Frontal cortex (tissue), 4 donors: ENCODE results near the gene PRKCB. TPM values are rescaled to one million over a fixed set of nuclear protein-coding genes. Genes with fewer than 3 reads are reported as not detected.
A peak's percentile ranks its signal among the peaks of the same experiment; 100 is the strongest.

Experiments
- DNase-seq, 2 donors: peaks; one replicate each; pipeline ENCODE4 v3.0.0; 2012; ENCODE audit warnings: low spot score in 2 of 2
- FAIRE-seq: peaks from 2 replicates; lab custom pipeline; 2012; peaks lifted over from hg19 to GRCh38; lab: Jason Lieb, UNC
- total RNA-seq: library from RNA; depleted of rRNA; stranded (reverse); fragments of >200 nt; gene quantifications from one replicate; pipeline ENCODE4 v1.2.3, GENCODE V29; 2014
- donor health status: control.
- donor health status: control.
- donor health status: control.

The PRKCB gene
- total RNA-seq, 1 donor from 2014 or later = 49.3 TPM

DNA sequence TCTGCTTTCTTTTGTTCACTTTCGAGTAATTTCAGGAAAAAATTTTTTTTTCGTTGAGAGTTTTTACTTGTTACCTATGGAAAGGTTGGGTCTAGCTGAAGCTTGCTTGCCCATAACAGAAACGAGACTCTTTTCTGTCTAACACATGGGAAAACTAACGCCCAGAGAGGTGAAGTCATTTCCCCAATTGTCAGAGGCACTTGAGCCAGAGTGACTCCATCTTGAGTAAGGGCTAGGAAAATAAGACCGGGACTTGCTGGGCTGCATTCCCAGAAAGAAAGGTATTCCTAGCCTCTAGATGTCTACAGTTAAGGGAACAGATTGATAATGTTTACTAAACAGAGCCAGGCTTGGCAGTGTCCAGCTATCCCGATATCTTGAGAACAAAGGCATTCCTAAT is 26.8 kb downstream of the PRKCB start:
- FAIRE-seq = no peak
- DNase-seq = no peak

DNA sequence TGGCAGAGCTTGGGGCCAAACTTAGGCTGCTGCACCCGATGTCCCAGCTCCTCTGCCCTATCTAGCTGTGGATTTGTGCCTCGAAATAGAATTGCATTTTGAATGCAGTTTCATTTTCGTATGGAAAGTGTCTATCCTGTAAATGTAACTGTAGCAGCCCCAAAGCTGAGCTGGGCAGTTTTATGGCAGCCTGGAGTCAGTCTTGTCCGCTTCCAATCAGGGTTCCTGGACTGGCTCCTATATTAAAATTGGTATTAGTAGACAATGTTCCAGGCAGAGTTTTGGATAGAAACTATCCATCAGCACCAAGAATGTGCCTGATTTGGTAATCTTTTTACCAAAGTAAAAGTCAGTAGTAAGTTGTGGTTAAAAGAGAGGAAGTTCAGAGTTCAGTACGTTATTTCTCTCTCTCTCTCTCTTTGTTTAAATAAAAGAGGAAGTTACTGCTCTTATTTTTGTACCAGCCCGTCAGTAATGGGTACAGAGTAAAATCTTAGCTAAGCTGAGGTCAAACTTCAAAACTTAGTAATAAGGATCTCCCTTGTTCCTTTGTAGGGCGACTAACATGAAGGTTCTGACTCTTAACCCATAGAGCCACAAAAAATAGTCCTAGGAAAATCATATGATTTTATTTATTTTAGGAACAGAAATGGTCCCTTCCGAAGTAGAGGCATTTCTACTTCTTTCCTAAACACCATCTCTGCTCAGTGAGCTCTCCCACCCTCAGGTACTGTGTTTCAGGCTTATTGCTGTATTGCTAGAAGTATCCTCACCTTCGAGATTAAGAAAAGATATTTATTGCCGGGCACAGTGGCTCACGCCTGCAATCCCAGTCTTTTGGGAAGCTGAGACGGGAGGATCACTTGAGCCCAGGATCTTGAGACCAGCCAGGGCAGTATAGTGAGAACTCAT is 28.0 kb downstream of the PRKCB start:
- FAIRE-seq (no peak), DNase-seq (no peak)

DNA sequence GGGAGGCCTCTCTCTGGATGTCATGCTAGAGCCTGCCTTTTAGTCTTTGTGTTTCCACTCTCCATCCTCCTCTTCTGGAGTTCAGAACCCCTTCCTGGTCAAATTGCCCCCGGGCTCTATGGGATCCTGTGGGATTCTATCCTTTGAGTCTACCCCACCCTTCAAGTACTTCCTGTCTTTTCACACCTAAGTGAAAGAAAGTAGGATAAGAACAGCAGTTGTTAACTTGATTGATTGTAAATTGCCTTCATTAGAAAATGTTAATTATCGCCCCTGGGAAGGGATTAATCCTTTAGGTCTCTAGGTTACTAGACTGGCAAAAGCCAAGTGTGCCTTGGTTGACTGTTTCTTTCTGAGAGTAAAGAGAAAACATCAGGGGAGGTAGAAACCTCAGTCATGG is 30.1 kb downstream of the PRKCB start:
- FAIRE-seq (no peak), DNase-seq (no peak)

DNA sequence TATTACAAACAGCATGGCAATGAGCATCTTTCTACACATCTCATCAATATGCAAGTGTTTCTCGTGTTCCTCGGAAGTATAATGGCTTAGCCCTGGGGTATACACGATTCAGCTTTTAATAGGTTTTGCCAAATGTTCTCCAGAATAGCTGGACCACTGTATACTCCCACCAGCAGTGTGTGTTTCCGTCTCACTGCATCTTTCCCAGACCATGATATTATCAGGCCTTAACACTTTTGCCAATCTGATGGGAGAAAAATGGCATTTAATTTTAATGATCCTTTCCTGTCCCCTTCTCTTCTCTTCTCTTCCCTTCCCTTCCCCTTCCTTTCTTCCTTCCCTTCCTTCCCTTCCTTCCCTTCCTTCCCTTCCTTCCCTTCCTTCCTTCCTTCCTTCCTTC is 30.8 kb downstream of the PRKCB start:
- DNase-seq = no peak
- FAIRE-seq = no peak

DNA sequence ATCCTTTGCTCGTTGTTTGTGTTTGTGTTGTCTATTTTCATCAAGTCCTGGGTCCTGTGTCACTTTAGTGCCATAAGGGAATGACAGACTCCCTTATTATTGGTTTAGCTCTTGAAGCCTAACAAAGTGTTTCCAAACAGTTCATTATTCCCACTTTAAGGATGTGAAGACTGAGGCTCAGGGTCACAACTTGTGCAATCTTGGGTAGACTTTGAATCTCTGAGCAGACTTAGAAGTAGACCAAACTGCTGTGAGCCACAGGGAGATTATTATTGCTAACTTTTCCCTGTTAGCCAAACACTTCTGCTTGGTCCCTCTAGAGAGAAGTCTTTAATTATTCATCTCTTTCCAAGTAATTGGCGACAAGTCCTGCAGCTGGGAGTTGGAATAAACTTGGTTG is 31.8 kb downstream of the PRKCB start:
- no peak for DNase-seq
- no peak for FAIRE-seq

DNA sequence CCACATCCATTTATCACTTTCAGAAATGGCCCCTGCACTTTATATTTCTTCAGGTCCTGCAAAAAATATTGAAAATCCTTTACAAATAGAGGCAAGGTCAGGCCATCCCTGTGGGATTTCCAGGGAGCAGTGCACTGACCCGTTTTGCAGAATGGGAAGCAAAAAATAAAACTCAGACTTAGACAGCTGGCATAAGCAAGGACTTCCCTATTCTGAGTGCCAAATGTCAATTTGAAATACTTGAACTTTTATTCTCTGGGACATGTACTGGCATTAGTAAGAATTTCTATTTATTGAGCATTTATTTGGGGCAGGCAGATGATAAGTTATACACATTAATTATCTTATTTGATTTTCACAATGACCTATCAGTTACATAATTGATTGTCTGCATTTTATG is 32.4 kb downstream of the PRKCB start:
- no peak for FAIRE-seq
- no peak for DNase-seq

DNA sequence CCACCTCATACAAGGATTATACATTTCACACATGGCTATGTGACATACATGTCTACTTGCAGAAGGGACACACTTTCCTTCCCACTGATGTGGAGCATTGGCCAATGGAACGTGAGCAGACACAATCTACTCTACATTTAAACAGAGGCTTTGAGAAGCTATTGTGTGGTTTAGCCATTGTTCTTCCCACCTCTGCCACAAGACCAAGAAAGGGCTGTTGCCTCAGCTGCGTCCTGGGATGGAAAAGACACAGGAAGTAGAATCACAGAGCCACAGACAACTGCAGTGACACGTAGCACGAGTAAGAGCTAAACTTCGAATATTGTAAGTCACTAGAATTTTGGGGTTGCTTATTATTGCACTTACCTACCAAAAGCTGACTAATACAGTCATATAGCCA is 33.3 kb downstream of the PRKCB start:
- FAIRE-seq = no peak

DNA sequence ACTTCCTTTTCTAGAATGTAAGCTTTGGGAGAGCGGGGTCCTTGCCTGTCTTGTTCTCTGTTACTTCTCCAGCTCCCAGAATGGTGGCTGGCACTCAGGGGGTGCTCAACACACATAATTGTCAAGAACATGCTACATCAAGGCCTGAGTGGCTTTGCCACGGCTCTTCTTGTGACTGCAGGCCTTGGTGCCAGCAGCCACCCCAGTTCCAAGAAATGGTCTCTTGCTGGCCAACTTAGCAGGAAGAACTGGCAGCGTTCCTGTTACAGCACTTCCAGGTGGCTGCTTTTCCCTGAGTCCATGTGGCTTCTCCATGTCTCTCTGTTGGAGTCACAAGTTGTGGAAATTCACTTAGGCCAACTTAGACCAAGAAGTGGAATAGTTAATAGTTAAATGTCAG is 36.1 kb downstream of the PRKCB start:
- no peak for DNase-seq
- FAIRE-seq = no peak

More for the DNA sequence above, 33.3 kb downstream of the PRKCB start:
- no peak for DNase-seq

DNA sequence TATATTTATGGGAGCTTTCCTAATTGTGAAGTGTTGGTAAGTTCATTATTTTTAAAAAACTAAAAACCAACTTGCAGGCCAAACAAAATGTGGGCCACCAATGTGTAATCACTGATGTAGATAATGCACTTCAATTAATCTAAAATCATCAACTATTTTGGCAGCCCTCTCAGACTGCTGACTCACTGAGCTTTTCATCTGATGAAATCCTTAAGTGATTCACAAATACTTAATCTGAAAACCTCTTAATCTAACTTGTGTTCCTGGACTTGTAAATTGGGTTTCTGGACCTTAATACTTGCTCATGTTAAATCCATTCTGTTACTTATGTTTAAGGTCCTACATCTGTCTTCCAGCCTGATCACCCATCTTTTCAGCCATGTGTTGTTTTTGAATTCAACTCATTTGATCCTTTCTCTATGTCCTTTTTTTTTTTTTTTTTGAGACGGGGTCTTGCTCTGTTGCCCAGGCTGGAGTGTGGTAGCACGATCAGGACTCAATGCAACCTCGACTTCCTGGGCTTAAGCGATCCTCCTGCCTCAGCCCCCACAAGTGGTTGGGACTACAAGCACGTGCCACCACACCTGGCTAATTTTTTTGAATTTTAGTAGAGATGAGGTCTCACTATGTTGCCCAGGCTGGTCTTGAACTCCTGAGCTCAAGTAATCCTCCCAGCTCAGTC is 39.0 kb downstream of the PRKCB start:
- FAIRE-seq (no peak), DNase-seq (peak in 1 of 2 donors; percentile 18)

DNA sequence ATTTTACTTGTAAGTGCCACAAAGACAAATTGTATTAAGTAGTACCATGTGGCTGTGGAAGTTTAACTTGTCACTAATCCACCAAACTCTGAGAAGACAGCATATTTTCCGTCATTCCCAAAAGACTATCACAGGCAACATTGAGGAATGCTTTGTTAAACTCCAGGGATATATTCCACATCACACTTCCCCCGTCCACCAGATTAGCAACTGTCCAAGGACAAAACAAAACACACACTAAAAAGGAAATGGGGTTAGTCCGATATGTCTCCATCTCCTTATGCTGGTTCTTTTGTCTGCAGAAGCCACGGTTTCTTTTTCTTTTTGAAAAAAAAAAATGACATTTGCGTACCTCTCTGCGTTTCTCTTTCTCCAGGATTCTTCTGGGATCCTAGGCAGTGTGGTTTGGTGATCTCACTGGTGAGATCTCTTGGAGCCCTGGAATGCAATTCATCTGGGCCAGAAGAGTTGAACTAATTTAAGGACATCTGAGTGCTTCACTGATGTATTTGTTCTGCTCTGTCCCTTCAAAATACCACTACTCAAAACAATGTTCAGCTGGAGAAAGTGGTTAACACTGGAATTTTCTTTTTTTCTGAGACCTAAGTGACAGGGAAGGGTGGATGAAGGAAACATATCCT is 40.6 kb downstream of the PRKCB start:
- FAIRE-seq = no peak
- DNase-seq = no peak

DNA sequence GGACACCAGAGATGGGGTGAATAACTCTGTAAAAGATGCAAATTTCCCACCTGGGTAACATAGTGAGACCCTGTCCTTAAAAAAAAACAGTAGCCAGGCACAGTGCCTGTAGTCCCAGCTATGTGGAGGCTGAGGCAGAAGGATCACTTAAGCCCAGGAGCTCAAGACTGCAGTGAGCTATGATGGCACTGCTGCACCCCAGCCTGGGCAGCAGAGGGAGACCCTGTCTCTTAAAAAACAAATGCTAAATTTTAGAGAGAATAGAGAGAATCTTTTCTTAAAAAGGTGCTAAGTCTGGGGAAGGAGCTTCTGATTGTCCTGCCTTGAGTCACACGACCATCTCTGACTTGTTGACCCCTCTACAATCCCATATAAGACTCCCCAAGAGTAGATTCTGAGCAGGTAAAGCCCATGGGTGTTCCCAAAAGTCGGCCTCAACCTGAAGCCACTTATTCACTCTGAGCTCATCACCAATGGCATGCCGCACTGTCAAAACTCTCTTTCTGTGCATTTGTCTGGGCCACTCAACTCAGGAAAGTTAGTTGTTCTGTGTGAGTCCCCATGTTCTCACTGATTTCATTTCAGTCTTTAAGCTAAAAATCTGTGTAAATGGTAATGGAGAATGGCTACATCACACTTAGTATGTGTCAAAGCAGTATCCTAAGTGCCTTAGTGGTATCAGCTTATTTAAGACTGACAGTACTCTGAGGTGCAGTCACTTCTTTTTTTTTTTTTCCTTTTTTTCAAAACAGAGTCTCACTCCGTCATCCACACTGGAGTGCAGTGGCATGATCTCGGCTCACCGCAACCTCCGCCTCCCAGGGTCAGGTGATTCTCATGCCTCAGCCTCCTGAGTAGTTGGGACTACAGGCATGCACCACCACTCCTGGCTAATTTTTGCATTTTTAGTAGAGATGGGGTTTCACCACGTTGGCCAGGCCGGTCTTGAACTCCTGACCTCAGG is 41.6 kb downstream of the PRKCB start:
- DNase-seq (no peak), FAIRE-seq (no peak)

DNA sequence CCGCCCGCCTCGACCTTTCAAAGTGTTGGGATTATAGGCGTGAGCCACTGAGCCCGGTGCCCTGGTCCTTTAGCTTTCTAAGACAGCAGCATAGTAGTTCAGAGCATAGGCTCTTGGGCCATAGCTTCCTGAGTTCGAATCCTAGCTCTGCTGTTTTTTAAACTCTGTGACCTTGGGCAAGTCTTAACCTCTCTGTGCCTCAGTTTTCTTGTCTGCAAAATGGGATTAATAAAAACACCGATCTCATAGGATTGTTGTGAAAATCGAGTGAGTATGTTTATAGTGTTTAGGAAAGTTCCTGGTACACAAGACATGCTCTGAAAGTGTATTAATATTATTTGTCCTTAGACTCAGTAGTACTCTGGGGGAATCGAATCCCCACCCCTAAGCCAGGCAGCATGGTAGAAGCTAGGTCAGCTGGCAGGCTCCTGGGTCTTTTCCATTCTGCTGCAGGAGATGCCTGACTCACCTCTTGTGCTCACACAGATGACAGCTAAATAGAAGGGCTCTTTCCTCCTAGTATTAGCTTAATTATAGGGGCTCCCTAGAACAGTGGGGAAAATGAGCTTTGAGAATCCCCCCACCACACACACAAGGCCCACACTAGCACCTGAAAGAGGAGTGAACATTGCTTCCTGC is 44.1 kb downstream of the PRKCB start:
- no peak for DNase-seq
- FAIRE-seq = no peak

DNA sequence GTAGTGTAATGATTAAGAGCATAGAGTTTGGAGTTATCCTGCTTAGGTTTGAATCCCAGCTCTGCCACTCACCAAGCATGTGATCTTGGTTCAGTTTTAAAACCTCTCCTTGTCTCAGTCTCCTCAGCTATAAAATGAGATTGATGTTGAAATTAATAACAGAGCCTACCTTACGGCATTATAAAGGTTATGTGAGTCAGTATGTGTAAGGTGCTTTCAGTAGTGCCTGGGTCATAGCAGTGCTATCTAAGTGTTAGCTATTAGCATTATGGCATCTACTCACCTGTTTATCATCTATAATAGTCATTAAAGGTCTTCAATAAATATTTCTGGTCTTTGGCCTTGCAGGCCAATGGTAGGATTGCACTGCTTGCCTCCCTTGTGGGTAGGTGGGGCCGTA is 53.4 kb downstream of the PRKCB start:
- no peak for DNase-seq
- no peak for FAIRE-seq

DNA sequence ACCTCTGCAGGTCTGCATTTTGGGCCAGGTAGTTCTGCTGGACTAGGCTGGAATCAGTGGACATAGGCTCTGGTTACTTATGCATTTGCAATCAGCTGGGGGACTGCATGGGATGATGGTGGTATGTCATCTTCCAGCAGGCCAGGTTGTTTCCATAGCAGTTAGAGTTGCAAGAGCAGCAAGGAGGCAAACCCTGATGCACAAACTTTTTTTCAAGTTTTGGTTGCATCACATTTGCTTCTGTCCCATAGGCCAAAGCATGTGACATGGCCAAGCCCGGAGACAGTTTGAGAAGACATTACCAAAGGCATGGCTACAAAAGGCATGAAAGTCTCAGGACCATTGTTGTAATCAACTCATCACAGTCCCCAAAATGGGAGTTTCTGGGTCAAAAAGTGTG is 58.2 kb downstream of the PRKCB start:
- FAIRE-seq = no peak

DNA sequence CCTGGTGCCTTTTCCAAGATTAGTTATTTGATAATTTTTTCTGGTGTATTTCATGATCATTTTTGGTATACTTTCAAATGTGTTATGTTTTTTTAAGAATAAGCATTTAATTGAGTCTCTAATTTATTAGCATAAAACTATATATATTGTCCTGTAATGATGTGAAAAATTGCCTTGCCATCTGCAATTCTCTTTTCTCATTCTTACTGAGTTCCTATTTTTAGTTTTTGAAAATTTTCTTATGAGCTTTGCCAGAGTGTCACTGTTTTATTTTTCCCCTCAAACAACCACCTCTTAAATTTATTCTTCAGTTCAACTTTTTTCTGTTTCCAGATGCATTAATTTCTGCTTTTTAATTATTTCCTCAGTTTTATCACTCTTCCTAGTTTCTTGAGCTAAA is 59.3 kb downstream of the PRKCB start:
- FAIRE-seq (no peak), DNase-seq (no peak)

More for the DNA sequence above, 58.2 kb downstream of the PRKCB start:
- DNase-seq = no peak

DNA sequence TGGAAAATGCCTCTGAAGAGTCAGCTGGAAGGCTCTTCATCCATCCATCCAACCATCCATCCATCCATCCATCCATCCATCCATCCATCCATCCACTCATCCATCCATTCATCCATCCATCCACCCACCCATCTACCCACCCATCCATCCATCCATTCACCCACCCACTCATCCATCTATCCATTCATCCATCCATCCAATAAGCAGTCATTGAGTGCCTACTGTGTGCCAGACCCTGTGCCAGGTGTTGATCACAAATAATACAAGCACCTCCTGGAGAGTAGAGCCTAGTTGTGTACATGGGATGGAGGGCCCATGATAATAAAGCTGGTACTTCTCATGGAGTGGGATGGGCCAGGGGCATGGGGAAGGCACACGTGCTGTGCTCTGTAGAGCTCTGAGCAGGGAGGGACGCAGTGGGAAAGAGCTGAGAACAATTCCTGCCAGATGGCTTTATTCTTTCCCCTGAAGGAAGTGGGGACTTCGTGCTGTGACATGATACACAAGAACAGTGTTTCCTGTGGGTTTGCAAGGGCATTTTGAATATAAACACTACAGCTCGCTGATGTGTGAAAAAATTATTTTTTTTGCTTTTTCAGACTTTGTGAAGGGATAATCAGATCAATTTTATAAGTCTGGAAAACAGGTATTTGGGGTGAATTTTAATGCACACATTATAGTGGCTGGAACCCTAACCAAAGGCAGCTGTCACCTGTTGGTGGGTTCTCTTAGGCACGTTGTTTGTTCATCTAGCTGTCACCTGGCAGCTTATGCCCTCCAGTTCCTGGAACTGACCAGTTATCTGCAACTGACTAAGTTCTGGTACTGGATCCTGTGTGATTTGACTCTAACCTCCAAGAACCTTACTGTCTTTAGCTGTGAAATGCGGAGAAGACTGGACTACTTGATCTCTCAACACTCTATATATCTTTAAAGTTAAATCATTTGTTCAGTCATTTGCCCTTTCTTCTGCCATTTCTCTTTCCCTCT is 61.3 kb downstream of the PRKCB start:
- FAIRE-seq (no peak), DNase-seq (no peak)

DNA sequence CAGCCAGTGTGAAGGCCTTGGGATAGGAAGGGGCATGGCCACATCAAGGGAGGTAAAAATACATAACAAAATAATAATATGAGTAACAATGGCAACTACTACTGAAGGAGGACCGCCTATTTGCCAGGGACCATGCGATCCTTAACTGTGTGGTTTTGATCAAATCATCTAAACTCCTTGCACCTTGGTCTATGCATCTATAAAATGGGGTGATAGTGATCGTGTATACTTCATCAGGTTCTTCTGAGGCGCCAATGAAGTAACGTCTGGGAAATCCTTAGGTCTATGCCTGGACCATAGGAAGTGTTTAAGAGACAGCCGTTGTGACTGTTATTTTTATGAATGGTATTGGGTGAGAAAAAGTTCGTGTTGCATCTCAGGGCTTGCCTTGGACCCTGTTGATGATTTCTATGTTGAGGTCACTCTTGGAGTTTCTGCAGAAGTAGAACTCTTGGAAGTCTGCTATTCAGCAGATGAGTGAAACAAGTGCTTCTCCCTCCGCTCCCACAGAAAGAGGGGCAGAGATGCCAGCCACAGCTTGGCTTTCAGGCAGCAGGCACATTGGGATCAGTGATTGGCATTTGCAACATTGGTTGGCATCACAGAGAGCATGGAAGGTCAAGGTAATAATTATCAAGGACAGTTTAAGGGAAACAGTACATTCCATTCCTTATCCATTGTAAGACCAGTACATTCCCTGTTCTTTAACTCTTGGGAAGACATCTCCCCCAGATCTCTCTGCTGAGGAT is 63.1 kb downstream of the PRKCB start:
- FAIRE-seq = no peak
- no peak for DNase-seq
